HG02938 (cell line): ENCODE measurements around the gene TGFBR3L.

Experiments used
- ATAC-seq: cut with Tn5 transposase; IDR thresholded peaks from one replicate; pipeline ENCODE4 v1.9.1; 2021; ENCODE audit warnings: mild to moderate bottlenecking, moderate library complexity; ENCODE audit not compliant: unreplicated experiment

TGFBR3L gene

DNA sequence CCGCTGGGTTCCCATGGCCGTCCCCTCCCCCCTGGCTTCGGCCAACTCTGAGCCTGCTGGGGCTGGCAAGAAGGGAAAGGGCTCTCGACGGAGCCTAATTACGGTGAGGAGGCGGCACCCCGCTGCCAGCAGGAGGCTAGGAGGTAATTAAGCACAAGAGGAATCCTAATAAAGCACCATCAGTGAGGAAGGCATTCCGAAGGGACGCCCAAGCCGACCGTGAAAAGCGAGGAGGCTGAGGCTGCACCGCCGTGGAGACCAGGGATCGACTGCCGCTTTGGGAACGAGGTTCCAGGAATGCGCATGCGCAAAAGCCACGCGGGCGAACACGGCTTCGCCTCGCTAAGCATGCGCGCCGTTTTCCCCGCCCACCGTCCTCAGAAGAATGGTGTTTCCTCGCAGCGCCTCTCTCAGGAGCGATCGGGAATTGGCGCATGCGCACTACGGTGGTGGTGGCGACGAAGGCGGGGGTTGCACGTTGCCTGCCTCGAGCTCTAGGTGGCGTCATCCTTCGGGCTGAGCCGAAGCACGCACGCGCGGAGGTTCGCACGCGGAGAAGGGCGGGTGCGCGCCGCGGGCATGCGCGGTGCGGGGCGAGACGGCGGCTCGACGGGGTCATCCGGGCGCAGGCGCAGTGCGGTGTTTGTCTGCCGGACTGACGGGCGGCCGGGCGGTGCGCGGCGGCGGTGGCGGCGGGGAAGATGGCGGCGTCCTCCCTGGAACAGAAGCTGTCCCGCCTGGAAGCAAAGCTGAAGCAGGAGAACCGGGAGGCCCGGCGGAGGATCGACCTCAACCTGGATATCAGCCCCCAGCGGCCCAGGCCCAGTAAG is 11.2 kb upstream of the TGFBR3L start, which contains the start of gene MAP2K7:
Gene MAP2K7, plus strand, starts transcription at position 634 of the 830 bp plus-strand sequence. Its CDS starts 68 bp downstream, at position 702.
- ATAC-seq, result peak; percentile 87

- peak; percentile 30 for ATAC-seq
Observed at GRCh38 chr19:7904074-7905020, 10.3 kb upstream of the TGFBR3L start.

GRCh38 chr19:7905268-7905667 is 9.4 kb upstream of the TGFBR3L start:
- no peak for ATAC-seq

- ATAC-seq, result no peak
Observed at GRCh38 chr19:7905859-7906258, 8.8 kb upstream of the TGFBR3L start.

DNA sequence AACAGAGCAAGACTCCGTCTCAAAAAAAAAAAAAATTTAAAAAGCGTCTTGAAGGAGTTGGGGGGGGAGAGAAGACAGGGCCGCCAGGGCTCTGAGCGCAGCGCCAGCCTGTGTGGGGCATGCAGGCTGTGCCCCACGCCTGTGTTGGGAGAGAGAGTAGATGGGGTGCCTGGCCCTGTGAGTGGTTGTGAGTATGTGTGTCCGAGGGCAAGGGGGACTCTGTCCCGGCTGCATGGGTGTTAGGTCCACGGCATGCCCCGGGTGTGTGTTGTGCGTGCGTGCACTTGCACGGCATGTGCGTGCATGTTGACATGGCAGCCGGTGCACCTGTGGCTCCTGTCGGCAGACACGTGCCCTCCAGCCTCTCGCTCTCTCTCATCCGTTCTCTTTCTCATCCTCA is 7.5 kb upstream of the TGFBR3L start:
- ATAC-seq, result no peak

DNA sequence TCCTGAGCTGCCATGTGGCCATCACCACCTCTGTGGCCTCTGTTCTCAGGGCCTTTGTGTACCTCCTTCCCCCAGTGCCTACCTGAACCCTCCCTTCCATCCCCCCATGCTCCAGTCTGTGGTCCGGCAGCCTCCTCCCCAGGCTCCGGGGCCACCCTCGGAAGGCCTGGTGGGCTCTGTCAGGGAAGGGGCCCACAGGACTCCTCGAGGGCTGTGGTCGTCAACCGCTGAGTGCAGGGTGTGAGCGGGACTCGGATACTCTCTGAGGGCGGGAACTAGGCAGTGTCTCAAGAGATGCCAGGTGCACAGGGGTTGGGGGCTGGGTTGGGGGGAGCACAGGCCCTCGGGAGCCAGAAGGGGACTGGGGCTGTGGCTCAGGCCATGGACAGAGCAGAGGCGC is 7.1 kb upstream of the TGFBR3L start:
- ATAC-seq, result no peak

- no peak for ATAC-seq
Observed at GRCh38 chr19:7908078-7908699, 6.4 kb upstream of the TGFBR3L start.

GRCh38 chr19:7908742-7909461 is 5.7 kb upstream of the TGFBR3L start:
- ATAC-seq, result no peak

- ATAC-seq, result no peak
Observed at GRCh38 chr19:7909471-7910067, 5.1 kb upstream of the TGFBR3L start.

DNA sequence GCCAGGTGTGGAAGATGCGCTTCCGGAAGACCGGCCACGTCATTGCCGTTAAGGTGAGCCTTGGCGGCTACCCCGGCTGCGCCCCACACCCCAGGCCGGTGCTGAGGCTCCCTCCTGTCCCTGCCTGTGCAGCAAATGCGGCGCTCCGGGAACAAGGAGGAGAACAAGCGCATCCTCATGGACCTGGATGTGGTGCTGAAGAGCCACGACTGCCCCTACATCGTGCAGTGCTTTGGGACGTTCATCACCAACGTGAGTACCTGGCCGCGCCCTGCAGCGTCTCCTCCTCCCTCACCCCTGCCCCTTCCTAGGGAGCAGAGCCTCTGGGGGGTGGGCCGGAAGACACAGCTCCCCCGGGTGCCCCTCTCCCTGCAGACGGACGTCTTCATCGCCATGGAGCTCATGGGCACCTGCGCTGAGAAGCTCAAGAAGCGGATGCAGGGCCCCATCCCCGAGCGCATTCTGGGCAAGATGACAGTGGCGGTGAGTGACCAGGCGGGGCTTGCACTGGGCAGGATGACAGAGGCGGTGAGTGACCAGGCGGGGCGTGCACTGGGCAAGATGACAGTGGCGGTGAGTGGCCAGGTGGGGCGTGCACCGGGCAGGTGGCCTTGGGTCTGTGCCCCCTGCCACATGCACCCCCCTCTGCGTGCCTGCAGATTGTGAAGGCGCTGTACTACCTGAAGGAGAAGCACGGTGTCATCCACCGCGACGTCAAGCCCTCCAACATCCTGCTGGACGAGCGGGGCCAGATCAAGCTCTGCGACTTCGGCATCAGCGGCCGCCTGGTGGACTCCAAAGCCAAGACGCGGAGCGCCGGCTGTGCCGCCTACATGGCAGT is 4.1 kb upstream of the TGFBR3L start:
- no peak for ATAC-seq

DNA sequence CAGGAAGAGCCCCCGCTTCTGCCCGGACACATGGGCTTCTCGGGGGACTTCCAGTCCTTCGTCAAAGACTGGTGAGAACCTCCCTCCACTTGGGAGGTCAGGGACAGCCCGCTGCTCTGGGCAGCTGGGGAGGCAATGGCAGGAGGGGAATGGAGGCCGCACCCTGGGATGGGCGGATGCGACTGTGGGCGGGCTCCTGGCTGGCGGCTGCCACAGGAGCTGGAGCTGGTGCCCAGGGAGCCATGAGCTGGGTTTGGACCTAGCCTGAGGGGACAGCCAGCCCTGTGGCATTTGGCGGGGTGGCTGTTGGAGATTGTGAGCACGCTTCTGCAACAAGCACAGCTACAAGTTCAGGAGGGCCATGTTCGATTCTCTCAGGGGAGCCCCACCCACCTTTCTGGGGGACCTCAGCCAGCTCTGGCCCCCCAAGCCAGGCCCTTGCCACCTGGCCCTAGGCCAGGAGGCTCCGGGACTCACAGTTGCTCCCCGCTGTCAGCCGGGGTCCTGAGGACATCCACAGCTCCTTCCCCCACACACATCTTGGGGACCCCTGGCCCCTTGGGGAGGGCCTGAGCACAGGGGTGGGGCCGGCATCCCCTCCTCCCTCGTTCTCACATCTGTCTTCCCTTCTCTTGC is 3.0 kb upstream of the TGFBR3L start:
- no peak for ATAC-seq

GRCh38 chr19:7912144-7912696 is 2.4 kb upstream of the TGFBR3L start:
- ATAC-seq, result no peak

GRCh38 chr19:7912697-7913564 is 1.7 kb upstream of the TGFBR3L start:
- no peak for ATAC-seq

DNA sequence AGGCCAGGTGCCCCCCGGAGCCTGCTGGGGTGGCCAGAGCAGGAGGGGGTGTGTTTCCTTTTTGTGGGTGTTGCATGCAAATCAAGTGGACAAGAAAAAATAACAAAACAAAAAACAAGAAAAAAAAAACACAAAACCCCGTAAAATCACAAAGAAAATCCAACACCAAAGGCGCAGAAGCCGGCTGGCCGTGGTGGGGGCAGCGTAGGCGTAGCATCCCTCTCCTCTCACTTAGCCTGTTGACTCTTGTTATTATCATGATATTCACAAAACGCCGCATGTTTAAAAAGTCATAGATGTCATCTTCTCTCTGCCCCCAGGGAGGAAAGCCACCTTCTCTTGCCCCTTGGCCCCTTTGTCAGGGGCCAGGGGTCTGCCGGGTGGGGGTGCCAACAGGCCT is 978 bp upstream of the TGFBR3L start:
- no peak for ATAC-seq

GRCh38 chr19:7914099-7914498 is 531 bp upstream of the TGFBR3L start:
- ATAC-seq, result no peak

DNA sequence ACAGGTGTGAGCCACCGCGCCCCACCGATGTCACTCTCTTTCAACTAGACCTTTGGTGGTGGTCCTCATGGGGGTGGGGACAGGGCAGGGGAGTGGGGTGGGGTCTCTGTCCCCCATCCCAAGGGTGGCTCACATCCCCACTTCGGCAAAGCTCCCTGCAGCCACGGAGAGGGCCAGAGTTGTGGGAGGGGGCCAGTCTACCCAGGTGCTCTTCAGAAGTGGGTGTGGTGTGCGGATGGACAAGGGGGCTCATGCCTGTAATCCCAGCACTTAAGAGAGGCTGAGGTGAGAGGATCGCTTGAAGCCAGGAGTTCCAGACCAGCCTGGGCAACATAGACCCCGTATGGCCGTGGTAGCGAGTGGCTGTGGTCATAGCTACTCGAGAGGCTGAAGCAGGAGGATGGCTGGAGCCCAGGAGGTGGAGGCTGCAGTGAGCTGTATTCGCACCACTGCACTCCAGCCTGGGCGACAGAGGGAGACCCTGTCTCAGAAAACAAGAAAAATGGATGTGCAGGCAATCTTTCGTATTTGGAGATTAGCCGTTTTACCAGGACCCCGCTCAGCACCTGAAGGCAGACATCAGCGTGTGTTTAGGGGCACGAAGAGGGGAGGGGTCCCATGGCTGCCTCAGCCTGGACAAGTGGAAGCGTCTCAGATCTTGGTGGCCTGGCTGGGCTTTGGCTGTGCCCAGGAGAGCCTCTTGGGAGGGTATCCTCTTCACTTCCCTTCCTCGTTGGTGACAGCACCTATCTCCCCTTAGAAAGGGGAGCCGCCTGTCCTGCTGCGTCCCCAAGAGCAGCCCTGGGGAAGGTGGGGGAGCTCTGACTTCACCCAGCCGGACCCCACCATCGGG is 846 bp downstream of the TGFBR3L start:
- no peak for ATAC-seq
